Ovary (tissue), 9 donors: ENCODE results near the gene LTBP4. TPM values are rescaled to one million over a fixed set of nuclear protein-coding genes. Genes with fewer than 3 reads are reported as not detected.

Experiments
- DNase-seq, 5 donors: peaks; one replicate each; pipeline ENCODE4 v3.0.0-alpha.2; 2019 to 2020
- H3K27ac ChIP-seq, 2 donors: fragments of 200-600 bp; one replicate each; pipeline versions ENCODE4 v1.5.1 to v1.8.0; 2019 to 2022
- H3K27me3 ChIP-seq: fragments of 200-600 bp; one replicate; pipeline ENCODE4 v1.8.0; 2022
- H3K36me3 ChIP-seq: fragments of 200-600 bp; sonication (generic); one replicate; pipeline ENCODE4 v1.5.1; 2019
- H3K4me1 ChIP-seq: one replicate; pipeline ENCODE4 v1.8.1; 2013; ENCODE audit warnings: mild to moderate bottlenecking, moderate library complexity; ENCODE audit not compliant: insufficient read depth
- H3K4me3 ChIP-seq: fragments of 200-600 bp; sonication (generic); one replicate; pipeline ENCODE4 v1.5.1; 2017
- H3K9me3 ChIP-seq, 2 donors: fragments of 200-600 bp in 1 of 2; sonication (generic) in 1 of 2; one replicate each; pipeline versions ENCODE4 v1.5.1 to v1.8.1; 2013 to 2019; ENCODE audit warnings: mild to moderate bottlenecking in 1 of 2, moderate library complexity in 1 of 2
- CTCF ChIP-seq, 3 donors: fragments of 450-650 bp in 2 of 3; fragments of 200-600 bp in 1 of 3; IDR thresholded peaks; one replicate each; pipeline versions ENCODE4 v1.5.1 to v1.8.0; 2016 to 2022; ENCODE audit warnings: antibody characterized with exemption in 3 of 3, mild to moderate bottlenecking in 1 of 3
- EP300 ChIP-seq: sonication (generic); formaldehyde crosslinking; IDR thresholded peaks from one replicate; pipeline ENCODE4 v1.6.1; 2017; ENCODE audit warnings: antibody characterized with exemption
- POLR2A ChIP-seq: fragments of 450-650 bp; IDR thresholded peaks from one replicate; pipeline ENCODE4 v1.6.1; 2017; ENCODE audit warnings: antibody characterized with exemption, mild to moderate bottlenecking, moderate library complexity
- WGBS, 3 donors: extraction: QIAGEN DNeasy Blood & Tissue Kit in 1 of 3; methylation state at CpG; one replicate each; pipeline versions ENCODE4 v1.1.5 to v1.1.7; 2013 to 2017; 5-methylcytosine and 5-hydroxymethylcytosine counted together
- intact Hi-C, 4 donors: fragments of 100-400 bp; cut with DNase I; formaldehyde crosslinking; loops; one replicate each; pipeline versions ENCODE4 v1.11.0 to v1.15.1; 2022 to 2023
- polyA plus RNA-seq, 2 donors: library from polyadenylated mRNA; stranded (reverse); fragments of 200-250 nt in 1 of 2; fragments of 350-450 nt in 1 of 2; fragmentation: Illumina TruSeq in 1 of 2; extraction: RNeasy Lipid Tissue Mini Kit (QIAGEN cat#74804) in 1 of 2; gene quantifications; one replicate each; pipeline ENCODE4 v1.2.3, GENCODE V29; 2013 to 2014
- total RNA-seq, 7 donors: library from RNA; depleted of rRNA in 2 of 7; stranded (reverse); fragments of >200 nt in 2 of 7; fragmentation: NEBNext Ultra II Directional in 3 of 7; extraction: Animal tissue kit (Norgen Biotek cat#: 25700) in 3 of 7; gene quantifications; one replicate each; pipeline versions ENCODE4 v1.1.0 to v1.2.4, GENCODE V29; 2016 to 2023
- donor health status: DM: no; HTN: no; CAD: no; lungs with moderate emphysema.
- donor health status: DM: no; HTN: no; CAD: no.
- donor health status: Bipolar disorder and iron deficiency.
- donor health status: DM: yes; HTN: yes; CAD: no.
- donor health status: DM: no; HTN: no; CAD: no.
- donor health status: DM: yes; HTN: yes; CAD: no.

The LTBP4 gene
- total and polyA plus RNA-seq, 9 donors = 152 to 840 (median 524) TPM

- H3K9me3 ChIP-seq = no peaks in the 10 kb centered on the region
- no peak overlapping the region for H3K4me3 ChIP-seq
- TF ChIP-seq CTCF (IDR thresholded peaks at IDR 0.05) = no peak
- no peak for TF ChIP-seq POLR2A
- no peak for TF ChIP-seq EP300
- intact Hi-C loops = no loop called here
- H3K36me3 ChIP-seq = no peaks in the 10 kb centered on the region
- H3K27me3 ChIP-seq = no peaks in the 10 kb centered on the region
- no peak overlapping the region for H3K27ac ChIP-seq
- WGBS, 3 donors = 69 to 82% (median 75%) methylated on average over 3 of the region's 3 CpGs
- no peak for DNase-seq
- H3K4me1 ChIP-seq = no peaks in the 10 kb centered on the region
Observed at GRCh38 chr19:40674291-40674690, 73.1 kb downstream of the LTBP4 start.

- 90 to 92% (median 90%) methylated on average over 23 of the region's 23 CpGs for WGBS, 3 donors
Observed at GRCh38 chr19:40677156-40677555, 76.0 kb downstream of the LTBP4 start.

More at GRCh38 chr19:40677156-40677555, 76.0 kb downstream of the LTBP4 start:
- no peak for DNase-seq
- Histone ChIP-seq H3K4me1 (no peaks in the 10 kb centered on the region), H3K9me3 (no peaks in the 10 kb centered on the region), H3K36me3 (no peaks in the 10 kb centered on the region), H3K27ac (no peak overlapping the region), H3K27me3 (no peaks in the 10 kb centered on the region), H3K4me3 (no peak overlapping the region)
- no peak for TF ChIP-seq CTCF (IDR thresholded peaks at IDR 0.05)
- no peak for TF ChIP-seq EP300
- no peak for TF ChIP-seq POLR2A
- intact Hi-C loops = no loop called here

Other genes starting within 250 kb of the LTBP4 start
- gene HIPK4, start 211.2 kb upstream of the LTBP4 start, total RNA-seq = under 1 TPM in 4 of 7 donors, not detected in 3; 0.11 to 0.35 (median 0.13) TPM
- gene HIPK4, start 211.2 kb upstream of the LTBP4 start, polyA plus RNA-seq = under 1 TPM in 1 of 2 donors, not detected in 1; 0.28 TPM
- gene PRX, start 188.0 kb upstream of the LTBP4 start, total RNA-seq = 1 to 10 TPM; 2.8 to 8.8 (median 6.9) TPM
- 1 to 10 TPM; 1.7 to 8.4 TPM for gene PRX, start 188.0 kb upstream of the LTBP4 start, polyA plus RNA-seq
- gene SERTAD1, start 175.4 kb upstream of the LTBP4 start, total RNA-seq = 10 to 100 TPM in 5 of 7 donors, 1 to 10 TPM in 2; 6.9 to 15.2 (median 11.5) TPM
- gene SERTAD1, start 175.4 kb upstream of the LTBP4 start, polyA plus RNA-seq = 1 to 10 TPM; 2.3 to 7.3 TPM
- gene SERTAD3, start 157.0 kb upstream of the LTBP4 start, total RNA-seq = 10 to 100 TPM; 19.6 to 55.0 (median 39.2) TPM
- 10 to 100 TPM; 17.3 to 19.9 TPM for gene SERTAD3, start 157.0 kb upstream of the LTBP4 start, polyA plus RNA-seq
- 100 to 1,000 TPM in 2 of 7 donors, 10 to 100 TPM in 5; 64.0 to 135 (median 75.5) TPM for gene BLVRB, start 135.6 kb upstream of the LTBP4 start, total RNA-seq
- 10 to 100 TPM; 16.8 to 88.5 TPM for gene BLVRB, start 135.6 kb upstream of the LTBP4 start, polyA plus RNA-seq
- gene SPTBN4, start 134.4 kb upstream of the LTBP4 start, total RNA-seq = 10 to 100 TPM in 1 of 7 donors, 1 to 10 TPM in 6; 3.5 to 11.6 (median 7.3) TPM
- 1 to 10 TPM; 2.2 to 5.0 TPM for gene SPTBN4, start 134.4 kb upstream of the LTBP4 start, polyA plus RNA-seq
- 10 to 100 TPM; 23.4 to 48.7 (median 33.8) TPM for gene SHKBP1, start 24.5 kb upstream of the LTBP4 start, total RNA-seq
- gene SHKBP1, start 24.5 kb upstream of the LTBP4 start, polyA plus RNA-seq = 10 to 100 TPM; 16.3 to 34.8 TPM
- gene NUMBL, start 89.3 kb downstream of the LTBP4 start, total RNA-seq = 10 to 100 TPM; 38.7 to 88.9 (median 69.3) TPM
- 10 to 100 TPM in 1 of 2 donors, 1 to 10 TPM in 1; 6.7 to 32.9 TPM for gene NUMBL, start 89.3 kb downstream of the LTBP4 start, polyA plus RNA-seq
- 10 to 100 TPM; 24.0 to 51.2 (median 42.5) TPM for gene COQ8B, start 115.5 kb downstream of the LTBP4 start, total RNA-seq
- gene COQ8B, start 115.5 kb downstream of the LTBP4 start, polyA plus RNA-seq = 10 to 100 TPM in 1 of 2 donors, 1 to 10 TPM in 1; 8.3 to 41.5 TPM
- gene ITPKC, start 115.7 kb downstream of the LTBP4 start, total RNA-seq = 100 to 1,000 TPM in 1 of 7 donors, 10 to 100 TPM in 6; 14.2 to 117 (median 22.4) TPM
- gene ITPKC, start 115.7 kb downstream of the LTBP4 start, polyA plus RNA-seq = 10 to 100 TPM in 1 of 2 donors, 1 to 10 TPM in 1; 6.5 to 14.3 TPM
- 1 to 10 TPM; 2.1 to 6.5 (median 3.7) TPM for gene ACTMAP, start 149.1 kb downstream of the LTBP4 start, total RNA-seq
- gene ACTMAP, start 149.1 kb downstream of the LTBP4 start, polyA plus RNA-seq = 1 to 10 TPM; 3.0 to 6.4 TPM
- gene SNRPA, start 149.8 kb downstream of the LTBP4 start, total RNA-seq = 10 to 100 TPM; 48.9 to 80.7 (median 72.4) TPM
- 10 to 100 TPM; 56.4 to 83.9 TPM for gene SNRPA, start 149.8 kb downstream of the LTBP4 start, polyA plus RNA-seq
- gene MIA, start 174.2 kb downstream of the LTBP4 start, total RNA-seq = 1 to 10 TPM in 5 of 7 donors, not detected in 2; 1.7 to 3.9 (median 2.6) TPM
- 1 to 10 TPM in 1 of 2 donors, not detected in 1; 1.9 TPM for gene MIA, start 174.2 kb downstream of the LTBP4 start, polyA plus RNA-seq
- gene RAB4B, start 176.9 kb downstream of the LTBP4 start, total RNA-seq = 10 to 100 TPM in 6 of 7 donors, 1 to 10 TPM in 1; 9.1 to 32.9 (median 19.3) TPM
- gene RAB4B, start 176.9 kb downstream of the LTBP4 start, polyA plus RNA-seq = 10 to 100 TPM in 1 of 2 donors, 1 to 10 TPM in 1; 6.5 to 18.9 TPM
- gene EGLN2, start 197.8 kb downstream of the LTBP4 start, total RNA-seq = 100 to 1,000 TPM in 4 of 7 donors, 10 to 100 TPM in 3; 61.5 to 121 (median 102) TPM
- 10 to 100 TPM; 43.6 to 82.7 TPM for gene EGLN2, start 197.8 kb downstream of the LTBP4 start, polyA plus RNA-seq
- gene CYP2A6, start 249.1 kb downstream of the LTBP4 start, total RNA-seq = 1 to 10 TPM in 4 of 7 donors, under 1 TPM in 3; 0.25 to 2.7 (median 1.2) TPM
- 1 to 10 TPM; 1.2 to 3.4 TPM for gene CYP2A6, start 249.1 kb downstream of the LTBP4 start, polyA plus RNA-seq